ENCODE results near the gene RIMKLA.

The RIMKLA gene

GRCh38 chr1:42335050-42335808 is 45.4 kb upstream of the RIMKLA start, which contains the start of gene FOXJ3:
FOXJ3 (minus strand) TSS chr1:42335235; CDS start chr1:42311093, 24,142 bp downstream.
- DNase-seq (ENCODE audit: low read depth), result peak; percentile 97
- TF ChIP-seq, protein P1, sequence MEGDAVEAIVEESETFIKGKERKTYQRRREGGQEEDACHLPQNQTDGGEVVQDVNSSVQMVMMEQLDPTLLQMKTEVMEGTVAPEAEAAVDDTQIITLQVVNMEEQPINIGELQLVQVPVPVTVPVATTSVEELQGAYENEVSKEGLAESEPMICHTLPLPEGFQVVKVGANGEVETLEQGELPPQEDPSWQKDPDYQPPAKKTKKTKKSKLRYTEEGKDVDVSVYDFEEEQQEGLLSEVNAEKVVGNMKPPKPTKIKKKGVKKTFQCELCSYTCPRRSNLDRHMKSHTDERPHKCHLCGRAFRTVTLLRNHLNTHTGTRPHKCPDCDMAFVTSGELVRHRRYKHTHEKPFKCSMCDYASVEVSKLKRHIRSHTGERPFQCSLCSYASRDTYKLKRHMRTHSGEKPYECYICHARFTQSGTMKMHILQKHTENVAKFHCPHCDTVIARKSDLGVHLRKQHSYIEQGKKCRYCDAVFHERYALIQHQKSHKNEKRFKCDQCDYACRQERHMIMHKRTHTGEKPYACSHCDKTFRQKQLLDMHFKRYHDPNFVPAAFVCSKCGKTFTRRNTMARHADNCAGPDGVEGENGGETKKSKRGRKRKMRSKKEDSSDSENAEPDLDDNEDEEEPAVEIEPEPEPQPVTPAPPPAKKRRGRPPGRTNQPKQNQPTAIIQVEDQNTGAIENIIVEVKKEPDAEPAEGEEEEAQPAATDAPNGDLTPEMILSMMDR (IDR thresholded peaks at IDR 0.05; ENCODE audit: low read depth, low read length), result no peak
- TF ChIP-seq MAX (IDR thresholded peaks at IDR 0.05; ENCODE audit: low read depth, low read length), result peak; percentile 50
- peak; percentile 66; the same call in 1 of the 2 replicates for TF ChIP-seq MYC (IDR thresholded peaks at IDR 0.05; ENCODE audit: low read depth, low read length)
- TF ChIP-seq POLR2A (IDR thresholded peaks at IDR 0.05; ENCODE audit: extremely low read depth, insufficient read length), result peak; percentile 82
- H3K4me3 ChIP-seq (ENCODE audit: low read depth, low read length), result peak within 1 kb of the TSS; percentile 86

GRCh38 chr1:42335809-42336518 is 44.6 kb upstream of the RIMKLA start:
- H3K4me3 ChIP-seq (ENCODE audit: low read depth, low read length), result peak overlapping the region; percentile 78
- no peak for TF ChIP-seq MYC (IDR thresholded peaks at IDR 0.05; ENCODE audit: low read depth, low read length)
- no peak for TF ChIP-seq POLR2A (IDR thresholded peaks at IDR 0.05; ENCODE audit: extremely low read depth, insufficient read length)
- no peak for TF ChIP-seq MAX (IDR thresholded peaks at IDR 0.05; ENCODE audit: low read depth, low read length)
- TF ChIP-seq, protein P1 (IDR thresholded peaks at IDR 0.05; ENCODE audit: low read depth, low read length), result no peak
- peak; percentile 26 for DNase-seq (ENCODE audit: low read depth)

- TF ChIP-seq MYC (IDR thresholded peaks at IDR 0.05; ENCODE audit: low read depth, low read length), result no peak
- TF ChIP-seq, protein P1 (IDR thresholded peaks at IDR 0.05; ENCODE audit: low read depth, low read length), result no peak
- TF ChIP-seq POLR2A (IDR thresholded peaks at IDR 0.05; ENCODE audit: extremely low read depth, insufficient read length), result no peak
- TF ChIP-seq MAX (IDR thresholded peaks at IDR 0.05; ENCODE audit: low read depth, low read length), result no peak
- no peak overlapping the region for H3K4me3 ChIP-seq (ENCODE audit: low read depth, low read length)
- DNase-seq (ENCODE audit: low read depth), result no peak
These were observed 43.6 kb upstream of the RIMKLA start for GRCh38 chr1:42336978-42337377.

GRCh38 chr1:42340093-42340492 is 40.5 kb upstream of the RIMKLA start:
- H3K4me3 ChIP-seq (ENCODE audit: low read depth, low read length), result no peak overlapping the region
- TF ChIP-seq MAX (IDR thresholded peaks at IDR 0.05; ENCODE audit: low read depth, low read length), result no peak
- TF ChIP-seq POLR2A (IDR thresholded peaks at IDR 0.05; ENCODE audit: extremely low read depth, insufficient read length), result no peak
- TF ChIP-seq, protein P1 (IDR thresholded peaks at IDR 0.05; ENCODE audit: low read depth, low read length), result no peak
- TF ChIP-seq MYC (IDR thresholded peaks at IDR 0.05; ENCODE audit: low read depth, low read length), result no peak
- no peak for DNase-seq (ENCODE audit: low read depth)

DNA sequence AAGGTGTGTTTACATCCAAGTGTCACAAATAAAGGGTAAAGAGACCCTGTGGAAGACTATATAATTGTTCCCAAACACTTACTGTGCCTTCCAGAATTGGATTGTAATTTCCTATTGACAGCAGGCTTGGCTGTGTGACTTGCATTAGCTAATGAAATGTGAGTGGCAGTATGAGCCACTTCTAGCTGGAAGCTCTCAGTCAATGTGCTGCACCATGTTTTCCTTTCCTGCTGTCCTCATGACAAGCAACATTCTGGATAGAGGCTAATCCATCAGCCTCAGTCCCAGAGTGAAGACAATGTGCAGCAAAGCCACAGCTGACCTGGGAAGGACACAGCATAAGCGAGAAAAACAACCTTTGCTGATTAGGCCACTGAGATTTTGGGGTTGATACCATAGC is 39.7 kb upstream of the RIMKLA start:
- no peak for DNase-seq (ENCODE audit: low read depth)
- H3K4me3 ChIP-seq (ENCODE audit: low read depth, low read length), result no peak overlapping the region
- TF ChIP-seq POLR2A (IDR thresholded peaks at IDR 0.05; ENCODE audit: extremely low read depth, insufficient read length), result no peak
- no peak for TF ChIP-seq MYC (IDR thresholded peaks at IDR 0.05; ENCODE audit: low read depth, low read length)

DNA sequence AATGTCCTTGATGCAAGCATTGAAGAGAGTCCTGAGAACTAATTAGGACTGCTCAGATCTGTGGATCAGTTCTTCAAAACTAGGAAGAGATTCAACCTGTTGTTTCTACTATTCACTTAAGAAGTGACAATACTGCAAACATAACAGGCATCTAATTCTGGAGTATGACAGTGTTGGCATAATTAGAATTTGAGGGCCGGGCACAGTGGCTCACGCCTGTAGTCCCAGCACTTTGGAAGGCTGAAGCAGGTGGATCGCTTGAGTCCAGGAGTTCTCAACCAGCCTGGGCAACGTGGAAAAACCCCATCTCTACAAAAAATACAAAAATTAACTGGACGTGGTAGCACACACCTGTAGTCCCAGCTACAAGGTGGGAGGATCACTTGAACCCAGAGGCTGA is 37.5 kb upstream of the RIMKLA start:
- no peak for DNase-seq (ENCODE audit: low read depth)
- no peak overlapping the region for H3K4me3 ChIP-seq (ENCODE audit: low read depth, low read length)
- TF ChIP-seq, protein P1 (IDR thresholded peaks at IDR 0.05; ENCODE audit: low read depth, low read length), result no peak
- TF ChIP-seq MAX (IDR thresholded peaks at IDR 0.05; ENCODE audit: low read depth, low read length) (no peak), MYC (IDR thresholded peaks at IDR 0.05; ENCODE audit: low read depth, low read length) (no peak)
